Activated naive CD8-positive, alpha-beta T cell treated with anti-CD3 and anti-CD28 coated beads, Interleukin-2, amount 50 U/mL, for 24 hours (primary cell): ENCODE measurements around the gene TSPAN5.

Experiments used
- ATAC-seq: fragments of 150-1000 bp; cut with Tn5 transposase; one replicate; pipeline ENCODE4 v1.10.0; 2021
- DNase-seq: peaks from one replicate; pipeline ENCODE4 v3.0.0; 2021
- H3K27ac Mint-ChIP-seq: one replicate; pipeline ENCODE4 v1.8.0; 2021; ENCODE audit warnings: mild to moderate bottlenecking, mixed read lengths
- H3K27me3 Mint-ChIP-seq: one replicate; pipeline ENCODE4 v1.8.0; 2021; ENCODE audit warnings: mixed read lengths
- H3K36me3 Mint-ChIP-seq: one replicate; pipeline ENCODE4 v1.8.0; 2021; ENCODE audit warnings: low read depth, mixed read lengths
- H3K4me1 Mint-ChIP-seq: one replicate; pipeline ENCODE4 v1.8.0; 2021; ENCODE audit warnings: mixed read lengths
- H3K4me3 Mint-ChIP-seq: one replicate; pipeline ENCODE4 v1.8.0; 2021; ENCODE audit warnings: mild to moderate bottlenecking, moderate library complexity, mixed read lengths
- H3K9me3 Mint-ChIP-seq: one replicate; pipeline ENCODE4 v1.8.0; 2021; ENCODE audit warnings: mixed read lengths

Gene TSPAN5

DNA sequence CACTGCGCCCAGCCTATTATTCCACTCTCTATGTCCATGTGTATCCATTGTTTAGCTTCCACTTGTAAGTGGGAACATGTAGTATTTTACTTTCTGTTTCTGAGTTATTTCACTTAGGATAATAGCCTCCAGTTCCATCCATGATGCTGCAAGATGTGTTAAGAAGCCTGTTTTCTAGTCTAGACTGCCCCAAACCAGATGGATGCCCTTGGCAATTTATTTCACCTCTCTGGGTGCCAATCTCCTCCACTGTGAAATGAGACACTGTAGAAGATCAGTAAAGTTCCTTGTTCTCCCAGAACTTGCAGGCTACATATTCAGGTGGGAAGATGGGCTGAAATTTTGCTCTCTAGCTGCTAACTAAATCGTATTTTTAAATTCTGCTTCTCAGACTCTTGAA, 72.8 kb downstream of the TSPAN5 start:
- Mint-ChIP-seq H3K27me3 (no peaks in the 10 kb centered on the region), H3K4me1 (peaks cover 7% of the 10 kb centered on the region), H3K4me3 (no peak overlapping the region), H3K9me3 (no peaks in the 10 kb centered on the region), H3K36me3 (peaks cover 2% of the 10 kb centered on the region), H3K27ac (no peak overlapping the region)
- no peak for DNase-seq
- ATAC-seq = no peak

DNA sequence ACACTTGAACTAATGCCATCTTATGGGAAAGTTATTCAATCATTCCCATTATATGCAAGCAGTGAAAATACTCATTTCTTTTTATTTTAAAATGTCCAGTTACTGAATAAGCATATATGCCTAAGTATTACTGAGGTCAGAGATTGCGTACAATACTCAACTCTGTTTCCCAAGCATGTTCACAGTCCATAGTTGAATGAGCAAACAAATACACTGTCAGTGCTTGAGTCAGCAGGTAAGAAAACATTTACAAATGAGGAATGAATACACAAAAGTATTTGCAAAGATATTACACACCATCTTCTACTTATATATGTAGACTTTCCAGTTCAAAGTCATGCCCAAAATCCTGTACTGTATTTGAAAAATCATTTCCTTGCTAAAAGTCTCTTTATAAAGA, 74.1 kb downstream of the TSPAN5 start:
- Mint-ChIP-seq H3K9me3 (no peaks in the 10 kb centered on the region), H3K36me3 (peaks cover 2% of the 10 kb centered on the region), H3K4me1 (peaks cover 12% of the 10 kb centered on the region), H3K27ac (no peak overlapping the region), H3K27me3 (no peaks in the 10 kb centered on the region), H3K4me3 (no peak overlapping the region)
- ATAC-seq (no peak), DNase-seq (no peak)

DNA sequence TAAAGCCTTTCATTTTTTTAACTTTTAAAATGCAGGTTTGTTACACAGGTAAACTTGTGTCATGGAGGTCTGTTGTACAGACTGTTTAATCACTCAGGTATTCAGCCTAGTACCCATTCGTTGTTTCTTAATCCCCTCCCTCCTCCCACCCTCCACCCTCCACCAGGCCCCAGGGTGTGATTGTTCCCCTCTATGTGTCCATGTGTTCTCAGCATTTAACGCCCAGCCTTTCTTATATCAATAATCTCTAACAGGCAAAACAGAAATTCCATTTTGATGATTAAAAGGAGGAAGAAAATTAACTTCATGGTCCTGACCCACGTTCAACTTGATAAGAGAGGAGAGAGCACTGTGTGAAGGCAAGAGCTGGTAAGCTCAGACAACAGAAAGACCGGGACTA, 75.1 kb downstream of the TSPAN5 start:
- Mint-ChIP-seq H3K27ac (no peak overlapping the region), H3K36me3 (peaks cover 2% of the 10 kb centered on the region), H3K4me1 (peaks cover 17% of the 10 kb centered on the region), H3K27me3 (no peaks in the 10 kb centered on the region), H3K9me3 (no peaks in the 10 kb centered on the region), H3K4me3 (no peak overlapping the region)
- DNase-seq (no peak), ATAC-seq (no peak)

DNA sequence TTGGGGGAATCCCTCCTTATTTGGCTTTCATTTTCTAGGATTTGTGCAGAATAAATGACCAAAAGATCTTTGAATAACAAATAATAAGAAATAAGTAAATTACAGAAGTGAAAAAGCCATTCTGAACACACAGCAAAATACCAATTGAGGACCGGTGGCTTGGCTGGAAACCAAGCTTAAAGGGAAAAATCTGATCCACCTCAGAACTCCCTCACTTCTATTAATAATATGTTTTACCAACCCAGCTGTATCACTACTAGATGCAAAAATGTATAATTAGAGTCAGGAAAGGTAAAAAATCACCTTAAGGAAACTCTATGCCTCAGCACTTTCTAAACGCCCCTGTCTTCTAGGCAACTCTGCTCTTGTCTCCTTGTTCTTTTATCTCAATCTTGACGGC, 77.3 kb downstream of the TSPAN5 start:
- Mint-ChIP-seq H3K4me3 (no peak overlapping the region), H3K36me3 (peaks cover 5% of the 10 kb centered on the region), H3K9me3 (no peaks in the 10 kb centered on the region), H3K27me3 (no peaks in the 10 kb centered on the region), H3K27ac (no peak overlapping the region), H3K4me1 (peaks cover 29% of the 10 kb centered on the region)
- DNase-seq = no peak
- ATAC-seq = no peak

DNA sequence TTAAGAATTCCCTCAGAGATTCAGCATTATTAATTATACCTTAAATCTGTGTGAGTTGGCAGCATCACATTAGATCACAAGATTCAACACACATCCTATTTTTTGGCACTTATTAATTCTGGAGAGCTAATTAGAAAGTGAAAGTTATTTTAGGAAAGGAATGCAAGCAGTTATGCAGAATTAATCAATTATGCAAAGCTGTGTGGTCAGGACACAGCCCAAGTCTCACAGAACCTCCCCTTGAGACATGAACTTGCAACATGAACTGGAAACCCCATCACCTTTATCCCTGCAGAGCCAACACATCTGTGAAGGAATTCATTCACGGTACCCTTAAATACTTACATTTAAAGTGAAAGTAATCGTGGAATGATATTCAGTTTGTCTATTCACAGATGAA, 80.5 kb downstream of the TSPAN5 start:
- ATAC-seq = peak; percentile 43

DNA sequence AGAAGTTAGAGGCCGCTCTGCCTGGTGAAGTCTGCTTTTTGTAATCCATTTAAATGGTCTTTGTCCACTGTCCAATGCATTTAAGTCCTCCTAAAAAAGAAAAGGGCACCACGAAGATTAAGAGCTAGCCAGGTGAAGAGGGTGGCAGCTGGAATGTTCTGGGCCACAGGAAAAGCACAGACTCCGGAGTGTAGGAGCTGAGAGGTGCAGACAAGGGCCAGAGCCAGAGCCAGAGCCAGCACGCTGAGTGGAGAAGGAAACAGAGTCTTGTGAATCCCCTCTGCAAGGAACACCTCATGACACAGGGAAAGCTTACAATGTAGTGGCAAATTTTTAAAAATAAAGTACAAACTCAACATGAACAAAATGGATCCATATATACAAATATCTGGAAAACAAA, 83.6 kb downstream of the TSPAN5 start:
- no peaks in the 10 kb centered on the region for H3K9me3 Mint-ChIP-seq
- H3K4me1 Mint-ChIP-seq = peaks cover 43% of the 10 kb centered on the region
- ATAC-seq = no peak
- DNase-seq = no peak
- H3K4me3 Mint-ChIP-seq = no peak overlapping the region
- no peak overlapping the region for H3K27ac Mint-ChIP-seq
- peaks cover 10% of the 10 kb centered on the region for H3K36me3 Mint-ChIP-seq
- H3K27me3 Mint-ChIP-seq = no peaks in the 10 kb centered on the region

More for the DNA sequence above, 80.5 kb downstream of the TSPAN5 start:
- no peak overlapping the region for H3K4me3 Mint-ChIP-seq
- no peak for DNase-seq
- H3K27me3 Mint-ChIP-seq = no peaks in the 10 kb centered on the region
- H3K27ac Mint-ChIP-seq = no peak overlapping the region
- H3K36me3 Mint-ChIP-seq = peaks cover 9% of the 10 kb centered on the region
- no peaks in the 10 kb centered on the region for H3K9me3 Mint-ChIP-seq
- H3K4me1 Mint-ChIP-seq = peaks cover 29% of the 10 kb centered on the region

DNA sequence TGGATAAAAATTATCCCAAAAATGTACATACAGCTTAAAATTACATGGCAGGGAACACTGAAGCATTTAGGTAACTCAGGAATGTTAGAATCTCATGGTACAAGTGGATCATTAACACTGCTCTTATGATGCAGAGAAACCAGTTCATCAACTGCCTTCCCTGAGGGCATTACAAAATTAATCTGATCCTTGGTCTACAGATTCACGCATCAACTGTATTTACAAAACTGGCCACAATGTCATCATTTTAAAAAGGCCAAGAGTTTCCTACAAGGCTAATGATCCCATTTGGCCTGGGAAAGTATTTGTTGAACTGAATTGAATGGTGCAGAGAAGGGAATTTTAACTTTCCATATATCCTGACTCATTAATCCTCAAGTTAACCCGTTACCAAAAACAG, 84.6 kb downstream of the TSPAN5 start:
- DNase-seq (no peak), ATAC-seq (no peak)
- peaks cover 10% of the 10 kb centered on the region for H3K36me3 Mint-ChIP-seq
- no peaks in the 10 kb centered on the region for H3K27me3 Mint-ChIP-seq
- no peak overlapping the region for H3K4me3 Mint-ChIP-seq
- H3K9me3 Mint-ChIP-seq = no peaks in the 10 kb centered on the region
- H3K27ac Mint-ChIP-seq = peak overlapping the region; percentile 5
- peaks cover 49% of the 10 kb centered on the region for H3K4me1 Mint-ChIP-seq

DNA sequence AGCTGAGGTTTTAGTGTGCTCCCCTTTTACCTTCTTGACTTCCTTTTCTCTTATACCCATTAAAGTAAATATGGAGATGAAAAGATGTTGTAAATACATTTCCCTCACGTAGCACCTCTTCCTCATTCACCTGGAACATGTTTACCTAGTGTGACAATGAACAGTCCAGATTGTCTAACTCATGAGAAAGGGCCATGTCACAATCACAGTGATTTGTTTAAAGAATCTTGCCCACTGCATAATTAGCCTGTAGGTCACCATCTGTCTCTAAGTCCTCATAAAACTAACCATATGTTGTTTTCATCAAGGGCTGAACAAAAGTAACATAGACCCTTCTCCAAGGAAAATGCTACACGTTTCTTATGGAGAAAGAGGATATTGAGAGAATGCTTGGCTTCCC, 85.7 kb downstream of the TSPAN5 start:
- ATAC-seq (no peak), DNase-seq (no peak)
- Mint-ChIP-seq H3K4me1 (peaks cover 43% of the 10 kb centered on the region), H3K27me3 (no peaks in the 10 kb centered on the region), H3K36me3 (peaks cover 12% of the 10 kb centered on the region), H3K9me3 (no peaks in the 10 kb centered on the region), H3K4me3 (no peak overlapping the region), H3K27ac (peak overlapping the region; percentile 44)

DNA sequence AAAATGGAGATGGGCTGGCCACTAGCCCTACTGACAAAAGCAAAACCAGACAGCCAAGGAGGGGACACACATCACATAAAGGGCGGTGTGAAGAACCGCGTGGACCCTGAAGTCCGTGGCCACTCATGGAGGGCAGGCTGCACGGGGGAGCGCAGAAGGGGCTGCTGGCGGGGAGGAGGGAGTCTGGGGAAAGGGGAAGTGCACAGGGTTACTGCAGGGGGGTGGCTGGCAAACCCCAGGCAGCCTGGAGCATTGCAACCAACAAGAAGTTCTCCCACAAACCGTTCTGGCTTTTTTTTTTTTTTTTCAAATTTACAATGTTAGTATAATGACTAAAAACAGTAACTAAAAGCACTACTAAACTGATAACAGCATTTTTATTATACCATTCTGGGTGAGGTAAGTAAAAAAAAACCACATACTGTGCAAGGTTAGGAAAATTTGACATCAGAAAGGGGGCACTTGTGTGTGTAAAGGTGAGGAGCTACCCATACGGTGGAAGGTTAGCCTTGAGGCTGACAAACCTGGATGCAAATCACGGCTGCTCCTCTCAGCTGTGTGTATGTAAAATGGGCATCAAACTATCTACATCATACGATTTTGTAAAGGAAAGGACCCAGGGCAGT, 87.1 kb downstream of the TSPAN5 start:
- DNase-seq (no peak), ATAC-seq (peak; percentile 71)
- Mint-ChIP-seq H3K4me3 (no peak overlapping the region), H3K36me3 (peaks cover 15% of the 10 kb centered on the region), H3K27me3 (no peaks in the 10 kb centered on the region), H3K4me1 (peaks cover 41% of the 10 kb centered on the region), H3K27ac (peak overlapping the region; percentile 92), H3K9me3 (no peaks in the 10 kb centered on the region)

DNA sequence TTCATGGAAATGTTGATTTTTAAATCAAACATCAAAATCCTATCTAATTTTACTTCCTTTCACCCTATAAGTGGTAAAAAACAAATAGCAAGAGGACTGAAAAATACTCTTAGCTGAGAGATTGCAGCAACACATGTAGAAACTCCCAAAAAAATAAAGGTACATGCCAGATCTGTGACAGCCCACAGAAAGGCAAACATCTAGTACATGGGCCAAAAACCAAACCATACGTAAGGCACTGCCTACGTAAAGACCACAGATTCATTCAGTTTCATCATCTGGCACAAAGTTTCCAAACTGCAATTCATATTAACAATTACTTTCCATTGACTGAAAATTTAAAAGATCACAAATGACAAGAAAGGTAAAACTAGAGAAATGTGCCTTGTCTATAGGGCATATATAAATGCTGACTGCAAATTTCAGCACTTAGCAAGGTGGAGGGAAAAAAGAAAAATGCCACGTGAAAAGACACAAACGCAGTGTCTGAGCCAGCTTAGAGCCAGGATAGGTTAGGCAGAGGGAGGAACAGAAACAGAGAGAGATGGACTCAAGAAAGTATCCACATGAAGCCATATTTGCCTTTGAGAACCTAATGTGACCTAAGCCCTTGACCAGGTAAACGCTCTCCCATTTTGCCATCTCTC, 88.1 kb downstream of the TSPAN5 start:
- Mint-ChIP-seq H3K9me3 (no peaks in the 10 kb centered on the region), H3K27me3 (no peaks in the 10 kb centered on the region), H3K4me3 (peak overlapping the region; percentile 10), H3K27ac (peak overlapping the region; percentile 92), H3K36me3 (peaks cover 13% of the 10 kb centered on the region), H3K4me1 (peaks cover 46% of the 10 kb centered on the region)
- DNase-seq (no peak), ATAC-seq (peak; percentile 67)

DNA sequence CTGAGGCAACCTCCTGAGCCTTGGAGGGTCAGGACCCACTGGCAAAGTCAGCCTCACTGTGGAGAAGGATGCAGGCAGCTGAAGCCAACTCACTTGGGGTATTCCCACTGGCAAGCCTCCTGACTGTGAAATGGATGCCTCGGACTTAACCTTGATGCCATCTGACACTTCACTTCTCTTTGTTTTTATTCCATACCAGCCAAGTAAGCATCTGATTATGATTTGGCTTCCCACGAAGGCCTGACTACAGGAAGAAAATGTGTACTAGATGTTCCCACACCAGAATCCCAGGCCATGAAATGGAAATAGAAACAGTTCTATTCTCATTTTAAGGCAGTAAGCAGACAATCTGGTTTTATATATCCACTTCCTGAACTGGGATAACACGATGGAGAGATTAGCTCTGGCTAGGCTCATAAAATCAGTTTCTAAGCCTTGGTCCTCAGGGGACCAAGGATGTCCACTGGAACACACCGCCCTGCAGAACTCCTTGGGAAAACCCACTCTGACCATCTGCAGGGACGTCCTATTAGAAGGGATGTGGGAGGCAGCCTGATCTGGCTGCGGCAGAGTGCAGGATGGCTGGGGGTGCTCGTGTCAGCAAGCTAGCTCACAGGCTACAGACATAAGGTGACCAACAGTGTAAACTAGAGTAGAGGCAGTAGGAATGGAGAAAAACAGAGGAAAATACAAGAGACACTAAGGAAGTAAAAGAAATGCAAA, 89.3 kb downstream of the TSPAN5 start:
- Mint-ChIP-seq H3K9me3 (no peaks in the 10 kb centered on the region), H3K4me1 (peaks cover 46% of the 10 kb centered on the region), H3K4me3 (no peak overlapping the region), H3K27ac (peak overlapping the region; percentile 55), H3K27me3 (no peaks in the 10 kb centered on the region), H3K36me3 (peaks cover 12% of the 10 kb centered on the region)
- no peak for ATAC-seq
- DNase-seq = no peak

DNA sequence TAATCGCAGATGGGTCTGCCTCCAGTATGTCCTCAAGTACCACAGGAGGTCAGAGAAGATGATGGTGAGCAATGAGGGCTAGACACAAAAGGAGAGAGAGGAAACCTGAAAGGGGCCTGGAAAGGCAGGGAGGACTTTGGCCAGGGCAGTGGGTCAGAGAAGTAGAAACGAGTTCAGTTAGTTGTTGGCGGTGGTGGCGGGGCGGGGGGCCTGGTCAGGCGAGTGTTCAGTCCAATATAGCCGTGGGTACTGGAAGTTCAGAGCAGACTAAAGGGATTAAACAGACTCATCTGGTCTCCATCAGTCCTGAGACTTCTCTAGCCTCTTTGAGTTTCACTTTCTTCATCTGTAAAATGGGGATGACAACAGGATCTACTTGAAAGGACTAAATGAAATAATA, 90.8 kb downstream of the TSPAN5 start:
- no peak for DNase-seq
- ATAC-seq = no peak
- Mint-ChIP-seq H3K4me3 (no peak overlapping the region), H3K36me3 (peaks cover 10% of the 10 kb centered on the region), H3K4me1 (peaks cover 45% of the 10 kb centered on the region), H3K27me3 (no peaks in the 10 kb centered on the region), H3K27ac (no peak overlapping the region), H3K9me3 (no peaks in the 10 kb centered on the region)

DNA sequence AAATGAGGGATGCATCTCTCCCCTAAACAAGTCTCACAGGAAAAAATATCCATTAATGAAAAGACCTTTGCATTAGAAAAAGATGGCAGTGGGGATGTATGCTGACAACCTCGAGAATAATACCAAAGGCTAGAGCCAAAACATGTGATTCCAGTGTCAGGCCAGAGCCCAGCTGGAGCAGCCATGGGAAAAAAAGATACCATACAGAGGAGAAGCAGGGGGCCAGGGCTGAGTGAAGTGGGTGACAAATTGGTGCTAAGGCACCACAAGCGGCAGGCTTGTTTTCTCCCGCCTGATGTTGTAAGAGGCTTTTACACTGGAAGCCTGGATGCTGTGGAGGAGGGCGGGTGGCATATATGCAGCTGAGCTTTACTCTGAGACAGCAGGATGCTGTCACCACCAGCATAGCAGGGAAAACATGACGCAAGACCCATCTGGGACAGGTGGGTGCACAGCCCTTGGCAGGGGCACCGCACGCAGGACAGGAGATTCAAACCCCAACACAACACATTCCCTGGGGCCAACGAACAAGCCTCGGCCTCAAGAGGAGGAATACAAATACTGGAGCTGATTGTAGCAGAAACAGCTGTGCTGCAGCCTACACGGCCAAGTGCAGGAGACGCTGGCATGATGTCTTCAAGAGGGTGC, 91.9 kb downstream of the TSPAN5 start:
- Mint-ChIP-seq H3K4me3 (no peak overlapping the region), H3K4me1 (peaks cover 38% of the 10 kb centered on the region), H3K27ac (no peak overlapping the region), H3K9me3 (no peaks in the 10 kb centered on the region), H3K36me3 (peaks cover 9% of the 10 kb centered on the region), H3K27me3 (no peaks in the 10 kb centered on the region)
- DNase-seq (no peak), ATAC-seq (no peak)

DNA sequence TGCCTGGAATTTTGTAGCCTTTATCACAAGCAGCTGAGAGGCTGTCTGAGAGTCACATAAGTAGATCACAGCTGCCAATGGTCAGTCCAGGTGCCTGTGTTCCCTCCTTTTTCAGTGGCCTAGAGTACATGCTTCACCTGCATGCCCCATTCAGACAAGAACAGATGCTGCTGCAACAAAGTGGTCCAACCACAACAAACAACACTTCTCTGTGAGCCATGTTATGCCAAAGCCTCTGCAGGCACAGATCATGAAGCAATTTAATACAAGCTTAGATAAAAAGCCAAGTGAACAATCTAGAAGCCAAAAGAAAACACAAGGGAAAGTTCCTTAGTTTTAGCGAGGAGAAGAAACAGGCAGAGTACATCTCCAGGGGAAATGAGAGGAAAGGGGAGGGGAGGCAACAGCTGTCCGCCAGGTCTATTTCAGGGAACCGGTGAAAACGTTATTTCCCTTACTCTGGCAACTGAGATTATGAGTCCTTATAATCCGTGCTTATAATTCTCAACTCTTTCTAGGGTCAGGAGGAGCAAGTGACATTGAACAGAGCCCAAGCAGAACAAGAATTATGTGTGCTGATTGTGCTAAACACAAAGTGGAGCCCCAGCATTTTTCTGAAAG, 92.6 kb downstream of the TSPAN5 start:
- Mint-ChIP-seq H3K9me3 (no peaks in the 10 kb centered on the region), H3K27me3 (no peaks in the 10 kb centered on the region), H3K27ac (no peak overlapping the region), H3K36me3 (peaks cover 9% of the 10 kb centered on the region), H3K4me3 (no peak overlapping the region), H3K4me1 (peaks cover 31% of the 10 kb centered on the region)
- ATAC-seq (no peak), DNase-seq (no peak)
